T-helper 2 cell treated with Interferon-gamma antibody and Interleukin-4, amounts not matched to agents 100 ng/mL and 5 ng/mL, for 36 hours (primary cell): ENCODE results near the gene TMEM147. TPM values are rescaled to one million over a fixed set of nuclear protein-coding genes. Genes with fewer than 3 reads are reported as not detected.

Experiments
- intact Hi-C: fragments of 100-400 bp; cut with micrococcal nuclease; formaldehyde crosslinking; loops from one replicate; pipeline ENCODE4 v1.15.1; 2023
- total RNA-seq: library from RNA; stranded (reverse); gene quantifications from 2 replicates; pipeline ENCODE4 v1.2.3, GENCODE V29; 2022

The TMEM147 gene, protein sequence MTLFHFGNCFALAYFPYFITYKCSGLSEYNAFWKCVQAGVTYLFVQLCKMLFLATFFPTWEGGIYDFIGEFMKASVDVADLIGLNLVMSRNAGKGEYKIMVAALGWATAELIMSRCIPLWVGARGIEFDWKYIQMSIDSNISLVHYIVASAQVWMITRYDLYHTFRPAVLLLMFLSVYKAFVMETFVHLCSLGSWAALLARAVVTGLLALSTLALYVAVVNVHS
- total RNA-seq = 54.8 and 58.6 TPM in 2 replicates

DNA sequence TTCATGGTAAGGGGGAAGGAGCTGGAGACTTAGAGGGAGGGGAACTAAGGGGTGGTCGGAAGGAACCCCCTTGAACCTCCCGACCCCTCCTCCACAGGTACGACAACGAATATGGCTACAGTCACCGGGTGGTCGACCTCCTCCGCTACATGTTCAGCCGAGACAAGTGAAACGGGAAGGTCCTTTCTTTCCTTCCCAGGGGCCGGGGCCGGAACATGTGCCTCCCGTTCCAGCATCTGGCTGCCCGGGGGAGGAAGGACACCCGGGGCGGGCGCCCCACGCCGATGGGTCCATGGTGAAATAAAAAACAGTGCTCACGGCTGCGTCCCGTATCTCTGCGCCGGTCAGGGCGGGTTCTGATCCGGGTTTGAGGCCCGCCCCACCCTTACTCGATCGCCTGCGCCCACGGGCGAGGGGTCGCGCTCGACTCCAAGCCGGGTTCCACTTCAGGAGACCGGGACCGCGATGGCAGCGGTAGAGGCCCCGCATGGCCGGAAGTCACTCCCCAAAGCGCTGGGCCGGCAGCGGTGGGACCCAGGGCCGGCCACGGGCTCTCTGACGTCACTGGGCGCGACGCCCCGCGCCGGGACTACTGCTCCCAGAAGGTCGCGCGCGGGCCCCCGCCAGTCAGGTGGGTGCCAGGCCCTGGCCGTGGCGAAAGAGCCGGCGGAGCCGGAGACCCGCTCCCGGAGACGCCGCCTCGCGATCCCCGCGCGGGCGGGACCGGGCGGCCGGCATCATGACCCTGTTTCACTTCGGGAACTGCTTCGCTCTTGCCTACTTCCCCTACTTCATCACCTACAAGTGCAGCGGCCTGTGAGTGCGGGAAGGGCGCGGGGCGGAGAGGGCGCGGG, at the start of gene TMEM147:
Gene TMEM147, plus strand, starts transcription at position 626 of the 854 bp plus-strand sequence. Its CDS starts 114 bp downstream, at position 740.
- intact Hi-C loops = loop anchor here (2.0 to 5.0 kb wide), 5 partner anchors 102 to 276 kb away; partner anchors contain the start of genes COX6B1, KMT2B and USF2

DNA sequence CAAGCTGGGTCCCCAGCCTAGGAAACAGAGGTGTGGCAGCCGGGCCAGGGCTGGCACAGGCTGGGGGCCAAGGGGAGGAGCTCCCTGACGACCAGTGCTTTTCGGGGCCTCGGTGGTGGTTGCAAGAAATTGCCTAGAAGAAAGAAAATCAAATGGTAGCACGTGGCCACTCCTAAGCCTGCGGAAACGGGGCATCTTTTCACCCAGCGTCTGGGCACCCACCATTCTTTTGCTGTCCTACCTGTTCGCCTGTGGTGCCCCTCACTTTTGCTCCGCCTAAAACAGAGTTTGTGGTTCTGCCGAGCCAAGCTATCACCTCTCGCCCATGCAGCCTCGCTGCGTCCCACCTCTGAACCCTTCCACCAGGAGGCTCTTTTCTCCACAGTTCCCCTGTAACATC, 48.0 kb upstream of the TMEM147 start:
- intact Hi-C loops = no loop called here

DNA sequence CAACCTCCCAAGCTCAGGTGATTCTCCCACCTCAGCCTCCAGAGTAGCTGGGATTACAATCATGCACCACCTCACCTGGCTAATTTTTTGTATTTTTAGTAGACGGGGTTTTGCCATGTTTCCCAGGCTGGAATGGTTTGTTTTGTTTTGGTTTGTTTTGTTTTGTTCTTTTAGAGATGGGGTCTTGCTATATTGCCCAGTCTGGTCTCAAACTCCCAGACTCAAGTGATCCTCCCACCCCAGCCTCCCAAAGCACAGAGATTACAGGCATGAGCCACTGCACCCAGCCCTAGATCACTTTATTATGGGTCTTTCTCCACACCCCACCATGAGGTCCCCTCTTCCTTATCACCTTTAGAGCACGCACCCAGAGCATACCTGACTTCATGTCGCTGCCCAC, 47.2 kb upstream of the TMEM147 start:
- intact Hi-C loops = no loop called here

DNA sequence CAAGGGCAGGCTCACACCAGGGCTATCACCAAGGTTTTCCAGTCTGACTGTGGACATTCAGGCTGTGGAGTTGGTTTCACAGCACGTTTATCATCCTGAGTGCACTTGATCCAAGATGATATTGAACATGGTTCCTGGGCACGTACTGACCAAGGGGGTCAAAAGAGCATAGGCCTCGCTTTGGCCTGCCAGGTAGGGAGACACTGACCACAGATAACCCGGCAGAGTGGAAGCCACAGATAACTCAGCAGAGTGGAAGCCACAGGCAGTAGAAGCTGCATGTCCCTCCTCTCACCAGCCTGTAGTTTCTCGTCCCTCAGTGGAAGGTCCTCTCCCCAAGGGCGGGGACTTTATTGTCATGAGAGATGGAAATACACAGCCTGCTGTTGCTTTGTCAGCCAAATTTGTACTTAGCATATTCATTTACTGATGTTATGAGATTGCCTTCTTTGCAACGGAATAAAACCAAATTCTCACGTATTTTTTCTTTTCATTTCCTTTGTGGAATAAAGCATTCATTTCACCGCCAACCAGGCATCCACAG, 46.4 kb upstream of the TMEM147 start:
- intact Hi-C loops = no loop called here

DNA sequence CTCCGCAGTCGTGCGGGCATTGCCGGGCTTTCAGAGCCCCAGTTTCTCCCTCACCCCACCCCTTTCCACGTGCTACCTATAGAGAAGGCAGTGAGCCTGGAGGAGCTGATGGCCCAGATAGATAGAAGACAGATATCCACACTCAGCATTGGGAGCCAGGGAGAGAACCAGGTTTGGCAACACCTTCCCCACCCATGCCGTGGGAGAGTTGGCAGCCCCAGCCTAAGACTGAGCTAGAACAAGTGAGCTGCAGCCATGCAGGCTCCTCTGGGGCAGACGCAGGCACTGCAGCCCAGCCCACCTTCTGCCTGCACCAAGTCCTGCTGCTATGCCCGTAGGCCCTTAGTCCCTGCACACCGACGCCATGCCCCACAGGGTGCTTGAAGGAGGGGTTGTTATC, 44.8 kb upstream of the TMEM147 start:
- intact Hi-C loops = no loop called here

DNA sequence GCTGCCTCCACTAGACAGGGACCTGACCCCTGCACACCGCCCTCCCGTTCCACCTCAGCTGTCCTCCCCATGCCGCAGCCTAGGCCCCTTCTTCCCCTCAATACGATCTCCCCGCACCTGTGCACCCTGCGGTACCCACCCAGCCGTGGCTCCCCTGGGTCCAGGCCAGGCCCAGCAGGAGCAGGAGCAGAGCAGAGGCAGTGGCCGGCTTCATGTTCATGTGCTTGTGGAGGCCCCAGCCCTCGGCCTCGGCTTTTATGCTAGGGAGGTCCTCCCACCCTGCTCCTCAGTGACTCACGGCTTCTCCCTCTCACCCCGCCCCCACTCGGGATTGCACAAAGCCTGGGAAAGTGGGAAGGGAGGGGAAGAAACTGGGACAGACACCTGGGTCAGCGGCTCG, 43.7 kb upstream of the TMEM147 start:
- intact Hi-C loops = no loop called here

DNA sequence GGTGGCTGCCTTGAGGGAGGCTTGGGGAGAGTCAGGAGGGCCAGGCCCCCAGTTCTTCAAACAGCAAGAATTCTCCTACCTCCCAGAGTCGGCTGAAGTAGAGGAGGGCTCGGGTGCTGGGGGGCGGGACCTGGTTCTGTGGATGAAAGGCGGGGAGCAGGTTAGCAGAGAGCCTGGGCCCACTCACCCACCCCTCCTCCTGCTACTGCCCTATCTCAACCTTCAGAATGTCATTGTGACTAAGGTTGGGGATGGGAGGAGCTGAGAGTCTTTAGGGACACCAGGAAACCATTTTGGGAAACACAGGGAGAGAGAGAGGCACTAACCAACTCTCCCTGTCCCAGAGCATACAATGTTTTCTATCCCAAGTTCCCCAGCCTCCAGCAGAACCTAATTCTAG, 42.7 kb upstream of the TMEM147 start:
- intact Hi-C loops = no loop called here

DNA sequence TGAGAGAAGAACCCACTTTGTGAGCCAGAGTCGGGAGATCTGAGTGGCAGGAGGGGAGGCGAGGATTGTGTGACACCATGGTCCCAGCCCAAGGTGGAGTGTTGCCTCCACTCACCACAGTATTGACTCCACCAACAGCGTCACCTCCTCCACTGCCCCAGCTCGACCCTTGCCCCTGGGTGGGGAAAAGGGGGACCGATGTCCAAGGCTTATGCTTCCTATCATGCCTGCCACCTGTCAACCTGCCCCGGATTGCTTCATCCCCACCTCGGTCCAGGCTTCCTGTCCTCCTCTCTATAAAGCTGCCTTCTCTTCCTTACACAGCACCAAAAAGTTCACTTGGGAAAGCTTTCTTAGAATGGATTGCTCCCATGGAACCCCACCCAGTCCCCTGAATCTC, 39.4 kb upstream of the TMEM147 start:
- intact Hi-C loops = no loop called here

DNA sequence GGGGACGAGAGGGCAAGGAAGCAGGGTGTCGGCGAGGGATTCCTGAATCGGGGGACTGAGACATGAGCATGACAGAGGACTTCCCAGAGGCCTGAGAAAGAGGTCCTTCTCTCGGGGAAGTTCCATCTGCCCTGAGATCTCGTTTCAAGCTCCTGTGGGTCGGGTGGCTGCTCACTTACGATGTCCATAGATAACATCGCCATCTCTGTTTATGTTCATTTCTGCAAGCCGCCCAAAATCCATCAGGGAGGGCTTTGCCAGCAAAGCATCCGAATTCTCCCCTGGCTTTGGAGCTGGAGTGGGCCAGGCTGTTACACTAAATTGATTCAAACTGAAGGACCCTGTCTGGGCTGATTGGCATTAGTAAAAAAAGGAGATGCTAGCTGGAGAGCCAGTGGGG, 37.9 kb upstream of the TMEM147 start:
- intact Hi-C loops = no loop called here

DNA sequence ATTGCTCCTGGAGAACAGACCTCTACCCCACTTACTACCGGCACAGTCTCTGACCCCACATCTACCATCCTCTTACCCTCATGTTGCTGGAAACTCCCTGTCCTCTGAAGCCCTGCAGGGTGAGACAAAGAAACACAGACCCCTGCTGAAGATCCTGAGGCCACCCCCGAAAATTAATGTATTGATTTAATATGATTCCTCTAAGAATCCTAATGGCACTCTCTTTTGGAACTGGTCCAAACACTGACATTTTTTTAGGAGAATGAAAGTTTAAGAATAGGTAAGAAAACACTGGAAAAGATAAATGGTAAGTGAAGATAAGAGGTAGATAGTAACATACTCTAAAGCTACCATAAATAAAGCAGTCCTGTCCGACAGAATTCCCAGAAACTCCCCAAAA, 37.3 kb upstream of the TMEM147 start:
- intact Hi-C loops = no loop called here

DNA sequence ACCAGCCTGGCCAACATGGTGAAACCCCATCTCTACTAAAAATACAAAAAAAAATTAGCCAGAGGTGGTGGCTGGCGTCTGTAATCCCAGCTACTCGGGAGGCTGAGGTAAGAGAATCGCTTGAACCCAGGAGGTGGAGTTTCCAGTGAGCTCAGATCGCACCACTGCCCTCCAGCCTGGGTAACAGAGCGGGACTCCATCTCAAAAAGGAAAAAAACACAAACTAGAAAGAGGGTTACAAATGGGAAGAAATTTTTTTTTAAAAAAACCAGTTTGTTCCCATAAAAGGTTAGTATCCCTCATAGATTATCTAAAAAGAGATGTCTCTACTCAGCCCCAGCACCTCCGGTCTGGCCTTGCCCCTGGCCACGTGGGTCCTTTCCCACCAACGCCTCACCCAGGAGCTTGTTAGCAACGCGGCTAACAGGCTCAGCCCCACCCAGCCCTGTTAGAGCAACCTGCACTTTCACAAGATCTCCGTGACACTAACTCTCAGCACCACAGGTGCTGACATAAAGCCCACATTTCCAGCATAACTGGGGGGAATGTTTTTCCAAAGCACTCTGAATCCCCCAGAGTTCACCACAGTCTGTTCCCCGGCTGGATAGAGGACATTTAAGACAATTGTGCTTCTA, 36.3 kb upstream of the TMEM147 start:
- intact Hi-C loops = no loop called here

DNA sequence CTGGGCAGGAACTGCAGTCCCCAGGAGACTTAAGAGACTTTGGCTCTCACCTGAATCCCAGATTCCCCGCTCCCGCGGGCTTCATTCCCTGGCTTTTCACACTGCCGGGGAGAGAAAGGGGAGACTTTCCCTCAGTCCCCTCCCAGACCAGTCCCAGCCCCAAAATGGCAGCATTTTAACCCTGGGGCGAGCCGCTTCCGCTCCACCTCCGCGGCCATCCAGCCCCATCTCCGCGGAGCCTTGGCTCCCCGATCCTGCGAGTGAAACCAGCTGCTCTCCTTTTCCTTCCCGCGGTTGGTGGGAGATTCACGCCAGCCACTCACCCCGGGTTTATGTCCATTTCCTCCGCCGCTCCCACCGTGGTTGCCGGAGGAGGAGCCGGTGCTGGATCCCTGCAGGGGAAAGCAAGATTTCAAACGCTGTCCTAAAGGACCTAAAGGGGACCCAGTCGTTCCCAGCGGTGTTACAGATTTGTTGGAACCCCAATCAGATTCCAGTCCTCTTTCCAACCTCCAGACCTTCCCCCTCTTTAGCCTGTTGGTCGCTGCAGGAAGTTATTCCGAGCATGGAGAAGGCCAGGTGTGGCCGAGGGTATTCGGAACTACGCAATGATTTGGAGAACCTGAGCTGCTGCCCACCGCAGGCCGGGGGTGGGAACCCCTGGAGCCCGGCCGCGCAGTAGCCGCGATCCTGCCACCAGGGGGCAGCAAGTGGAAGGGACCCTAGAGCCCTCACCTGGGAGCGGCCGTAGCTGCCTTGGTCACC, 35.4 kb upstream of the TMEM147 start:
- intact Hi-C loops = loop anchor here (1.0 kb wide), 1 partner anchor 82 kb away; no protein-coding TSS in a partner anchor

DNA sequence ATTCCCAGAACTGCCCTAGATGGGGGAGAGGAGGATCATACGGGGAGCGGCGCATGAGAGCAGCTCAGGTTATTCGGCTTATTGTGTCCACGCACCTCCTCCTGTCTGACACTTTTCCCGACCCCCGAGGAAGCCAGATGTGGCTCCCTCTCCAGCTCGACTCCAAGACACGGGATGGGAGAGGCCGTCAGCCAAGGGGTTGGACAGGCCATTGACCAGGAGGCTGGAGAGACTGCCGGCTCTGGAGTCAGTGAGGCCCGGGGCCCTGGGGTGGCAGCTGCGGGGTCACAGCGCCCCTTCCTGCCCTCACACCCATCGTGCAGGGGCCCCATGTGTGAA, 34.8 kb upstream of the TMEM147 start:
- intact Hi-C loops = loop anchor here (1.0 kb wide), 1 partner anchor 82 kb away; no protein-coding TSS in a partner anchor

DNA sequence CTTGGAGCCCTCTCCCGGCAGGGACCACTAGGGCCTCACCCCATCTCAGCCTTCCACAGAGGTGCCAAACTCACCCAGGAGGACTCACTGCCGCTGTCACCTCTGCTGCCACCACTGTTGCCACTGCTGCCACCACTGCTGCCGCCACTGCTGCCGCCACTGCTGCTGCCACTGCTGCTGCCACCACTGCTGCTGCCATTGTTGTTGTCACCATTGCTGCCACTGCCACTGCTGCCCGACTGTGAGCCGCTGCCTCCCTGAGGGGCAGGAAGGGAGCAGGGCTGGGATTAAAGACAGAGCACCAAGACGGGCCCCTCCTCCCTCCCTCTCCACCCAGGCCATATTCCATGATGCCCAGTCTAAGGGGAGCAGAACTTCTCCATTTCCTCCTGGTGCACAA, 34.1 kb upstream of the TMEM147 start:
- intact Hi-C loops = no loop called here

DNA sequence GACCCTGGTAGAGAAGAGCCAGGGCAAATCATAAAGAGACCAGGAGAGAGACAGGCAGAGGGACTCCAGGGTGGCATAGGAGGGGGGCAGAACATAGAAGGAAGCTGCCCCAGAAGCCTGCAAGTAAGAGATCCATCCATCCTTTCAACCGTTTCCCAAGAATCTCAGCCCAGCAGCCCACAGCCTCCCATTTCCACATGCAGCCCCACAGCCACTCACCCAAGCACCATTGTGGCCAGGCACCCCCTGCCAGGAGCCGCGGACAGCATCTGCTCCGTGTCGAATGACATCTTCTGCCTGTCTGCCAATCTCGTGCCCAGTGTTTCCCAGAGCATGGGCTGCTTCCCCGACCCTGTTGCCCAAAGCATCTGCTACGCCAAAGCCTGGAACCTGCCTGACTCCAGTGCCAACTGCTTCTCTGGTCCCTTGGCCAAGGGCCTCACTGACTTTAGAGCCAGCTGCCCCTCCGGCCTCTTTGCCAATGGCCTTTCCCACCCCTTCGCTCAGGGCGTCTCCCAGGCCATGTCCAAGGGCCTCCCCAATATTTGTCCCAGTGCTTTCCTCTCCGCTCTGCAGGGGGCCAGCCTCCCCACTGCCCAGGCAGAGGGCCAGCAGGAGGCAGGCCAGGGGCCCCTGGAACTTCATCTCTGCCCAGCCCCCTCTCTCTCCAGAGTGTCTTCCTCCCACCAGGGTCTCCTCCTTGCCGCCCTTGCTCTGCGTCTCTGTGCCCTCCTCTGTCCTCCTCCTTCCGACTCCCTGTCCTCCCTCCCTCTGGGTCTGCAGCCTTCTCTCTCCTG, 32.4 kb upstream of the TMEM147 start:
- intact Hi-C loops = no loop called here

DNA sequence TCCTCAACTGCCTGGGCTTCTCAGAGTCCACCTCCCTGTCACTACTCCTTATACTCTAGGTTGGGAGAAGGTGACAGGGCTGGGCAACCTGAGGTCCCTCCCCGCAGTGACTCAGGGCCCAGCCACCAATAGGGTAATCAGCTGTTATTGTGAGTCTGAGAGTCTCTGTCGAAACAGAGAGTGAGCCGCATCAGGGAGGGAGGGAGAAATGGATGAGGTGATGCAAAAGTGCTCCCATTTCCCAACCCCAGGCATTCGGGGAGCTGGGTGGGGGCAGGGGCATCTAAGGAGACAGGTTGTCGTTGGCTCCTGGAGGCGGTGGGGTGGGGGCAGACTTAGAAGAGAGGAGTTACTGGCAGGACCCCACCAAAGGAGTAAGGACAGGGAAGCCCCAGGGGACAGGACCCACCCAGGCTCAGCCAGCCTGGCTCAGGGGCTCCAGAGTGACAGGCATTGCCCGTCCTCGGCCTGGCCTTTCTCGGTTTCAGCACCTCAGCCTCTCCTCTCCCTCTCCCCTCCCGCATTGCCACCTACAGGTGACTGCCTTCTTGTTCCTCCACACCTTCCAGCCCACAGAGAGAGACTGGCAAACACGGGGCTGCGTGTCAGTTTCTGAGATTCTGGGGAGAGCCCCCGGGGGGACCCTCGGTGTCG, 31.7 kb upstream of the TMEM147 start, which contains the start of gene DMKN:
Gene DMKN, minus strand, starts transcription at position 22 of the 654 bp plus-strand sequence. CDS start 174 bp downstream, outside the sequence.
- intact Hi-C loops = no loop called here

DNA sequence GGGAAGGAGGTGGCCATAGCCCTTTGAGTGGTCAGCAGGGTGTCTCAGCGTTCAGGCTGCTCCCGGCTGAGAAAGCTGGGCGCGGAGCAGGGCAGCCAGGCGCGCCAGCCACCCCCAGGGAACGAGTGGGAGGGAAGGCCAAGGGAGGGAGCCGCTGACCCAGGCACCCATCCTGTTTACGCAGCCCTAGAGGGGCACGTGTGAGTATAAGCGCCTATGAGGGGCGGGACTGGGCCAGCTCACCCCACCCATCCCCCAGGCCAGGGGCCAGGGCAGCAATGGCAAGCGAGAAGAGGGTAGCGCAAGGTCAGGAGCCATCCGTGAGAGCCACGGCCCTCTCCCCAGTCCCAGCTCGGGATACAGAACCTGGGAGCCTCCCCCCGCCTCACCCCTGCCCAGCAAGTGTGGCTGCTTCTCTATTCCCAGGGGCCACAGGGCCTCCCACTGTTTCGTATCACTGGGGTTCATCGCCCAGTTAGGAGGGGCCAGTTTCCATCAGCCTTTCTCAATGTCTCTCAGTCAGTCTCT, 31.1 kb upstream of the TMEM147 start:
- intact Hi-C loops = no loop called here

DNA sequence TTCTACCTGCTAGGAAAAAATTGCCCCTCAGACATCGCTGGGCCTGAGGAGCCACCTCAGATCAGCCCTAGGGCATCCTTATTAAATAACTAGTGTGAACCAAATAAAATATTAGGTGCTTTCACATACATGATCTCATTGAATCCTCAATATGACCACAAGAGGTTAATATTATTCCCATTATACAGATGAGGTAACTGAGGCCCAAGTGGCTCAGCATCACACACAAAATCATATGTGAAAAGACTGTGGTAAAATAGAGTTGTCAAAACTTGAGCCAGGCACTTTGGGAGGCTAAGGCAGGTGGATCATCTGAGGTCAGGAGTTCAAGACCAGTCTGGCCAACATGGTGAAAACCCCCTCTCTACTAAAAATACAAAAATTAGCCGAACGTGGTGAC, 29.1 kb upstream of the TMEM147 start:
- intact Hi-C loops = no loop called here

DNA sequence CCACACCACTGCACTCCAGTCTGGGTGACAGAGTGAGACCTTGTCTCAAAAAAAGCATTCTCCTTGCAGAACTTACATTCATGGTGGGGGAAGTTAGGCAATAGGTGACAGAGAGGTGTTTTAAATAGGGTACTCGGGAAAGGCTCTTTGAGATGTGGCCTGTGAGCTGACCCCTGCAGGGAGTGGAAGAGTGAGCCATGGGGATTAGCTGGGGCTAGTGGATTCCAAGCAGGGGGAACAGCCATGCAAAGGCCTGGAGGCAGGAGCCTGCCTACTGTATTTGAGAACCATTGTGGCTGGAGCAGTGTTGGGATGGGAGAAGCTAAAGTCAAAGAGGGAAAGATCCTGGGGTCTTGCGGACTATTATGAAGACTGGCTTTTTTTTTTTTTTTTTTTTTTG, 28.1 kb upstream of the TMEM147 start:
- intact Hi-C loops = no loop called here
